CD14-positive monocyte (primary cell): ENCODE data around the gene CFLAR. TPM values are rescaled to one million over a fixed set of nuclear protein-coding genes. Genes with fewer than 3 reads are reported as not detected.

Experiments used
- DNase-seq, 3 donors: peaks; one replicate each; pipeline ENCODE4 v3.0.0-alpha.2; 2011 to 2022
- H2AFZ ChIP-seq: 2 replicates; pipeline ENCODE4 v1.6.0; 2012; ENCODE audit warnings: mild to moderate bottlenecking, low read depth, low read length, inconsistent platforms; ENCODE audit not compliant: insufficient read depth, poor library complexity, severe bottlenecking
- H3K27ac ChIP-seq, 2 donors: 1 replicate in 1 of 2; 2 replicates in 1 of 2; pipeline ENCODE4 v1.5.1; 2012 to 2013; ENCODE audit warnings: low read length in 2 of 2, control low read depth in 1 of 2, inconsistent platforms in 1 of 2, low read depth in 1 of 2, mild to moderate bottlenecking in 1 of 2
- H3K27me3 ChIP-seq, 2 donors: one replicate each; pipeline versions ENCODE4 v1.6.0 to v1.6.1; 2011 to 2013; ENCODE audit warnings: low read length in 2 of 2; ENCODE audit not compliant: control insufficient read depth in 2 of 2, insufficient read depth in 2 of 2
- H3K36me3 ChIP-seq, 2 donors: replicated peaks in 1 of 2; 1 replicate in 1 of 2; 2 replicates in 1 of 2; pipeline versions ENCODE4 v1.5.1 to v1.6.1; 2012 to 2013; ENCODE audit warnings: low read length in 2 of 2, control low read depth in 1 of 2, inconsistent platforms in 1 of 2, mild to moderate bottlenecking in 1 of 2; ENCODE audit not compliant: insufficient read depth in 2 of 2, control insufficient read depth in 1 of 2
- H3K4me1 ChIP-seq, 2 donors: 1 replicate in 1 of 2; 2 replicates in 1 of 2; pipeline versions ENCODE4 v1.5.1 to v1.6.1; 2012 to 2013; ENCODE audit warnings: low read length in 2 of 2, control low read depth in 1 of 2, inconsistent platforms in 1 of 2, mild to moderate bottlenecking in 1 of 2, moderate library complexity in 1 of 2; ENCODE audit not compliant: insufficient read depth in 2 of 2, control insufficient read depth in 1 of 2
- H3K4me2 ChIP-seq: replicated peaks from 2 replicates; pipeline ENCODE3; 2012; ENCODE audit warnings: low read length, moderate library complexity, mild to moderate bottlenecking; ENCODE audit not compliant: poor library complexity, severe bottlenecking; ENCODE audit errors: extremely low read depth
- H3K4me3 ChIP-seq, 3 experiments: fragments of 200-600 bp in 1 of 3; sonication (generic) in 1 of 3; replicated peaks in 1 of 3; 1 replicate in 2 of 3; 2 replicates in 1 of 3; pipeline ENCODE4 v1.5.1; 2011 to 2013; ENCODE audit warnings: low read length in 3 of 3, mild to moderate bottlenecking in 3 of 3, control low read depth in 2 of 3, low read depth in 2 of 3, inconsistent platforms in 1 of 3, moderate library complexity in 1 of 3
- H3K79me2 ChIP-seq: 2 replicates; pipeline ENCODE4 v1.6.0; 2012; ENCODE audit warnings: mild to moderate bottlenecking, control low read depth, inconsistent platforms, low read length, moderate library complexity; ENCODE audit not compliant: insufficient read depth
- H3K9ac ChIP-seq: 2 replicates; pipeline ENCODE4 v1.6.0; 2017; ENCODE audit warnings: low read length, mild to moderate bottlenecking; ENCODE audit not compliant: insufficient read depth, poor library complexity, severe bottlenecking
- H3K9me3 ChIP-seq, 2 donors: replicated peaks in 1 of 2; 1 replicate in 1 of 2; 2 replicates in 1 of 2; pipeline versions ENCODE4 v1.5.1 to v1.6.1; 2012 to 2013; ENCODE audit warnings: low read length in 2 of 2, control low read depth in 1 of 2; ENCODE audit not compliant: control insufficient read depth in 1 of 2, insufficient read depth in 1 of 2
- H4K20me1 ChIP-seq: 2 replicates; pipeline ENCODE4 v1.6.0; 2012; ENCODE audit warnings: mild to moderate bottlenecking, low read length, control low read depth, moderate library complexity; ENCODE audit not compliant: insufficient read depth
- H3K27ac Mint-ChIP-seq, 7 donors: one replicate each; pipeline ENCODE4 v1.8.0; 2020; ENCODE audit warnings: mild to moderate bottlenecking in 7 of 7, mixed read lengths in 7 of 7, moderate library complexity in 6 of 7, inconsistent platforms in 2 of 7
- H3K27me3 Mint-ChIP-seq, 3 donors: one replicate each; pipeline ENCODE4 v1.8.0; 2021 to 2022; ENCODE audit warnings: low read depth in 3 of 3, mild to moderate bottlenecking in 3 of 3, mixed read lengths in 3 of 3, moderate library complexity in 3 of 3, inconsistent platforms in 1 of 3
- H3K36me3 Mint-ChIP-seq, 2 donors: one replicate each; pipeline ENCODE4 v1.8.0; 2020; ENCODE audit warnings: mixed read lengths in 2 of 2, inconsistent platforms in 1 of 2, mild to moderate bottlenecking in 1 of 2
- H3K4me1 Mint-ChIP-seq: one replicate; pipeline ENCODE4 v1.8.0; 2020; ENCODE audit warnings: mild to moderate bottlenecking, mixed read lengths
- H3K4me3 Mint-ChIP-seq, 2 donors: one replicate each; pipeline ENCODE4 v1.8.0; 2020; ENCODE audit warnings: mild to moderate bottlenecking in 2 of 2, mixed read lengths in 2 of 2, moderate library complexity in 1 of 2
- H3K9me3 Mint-ChIP-seq, 7 donors: one replicate each; pipeline ENCODE4 v1.8.0; 2020 to 2022; ENCODE audit warnings: mixed read lengths in 7 of 7, mild to moderate bottlenecking in 6 of 7, moderate library complexity in 6 of 7, inconsistent platforms in 2 of 7
- WGBS: methylation state at CpG from one replicate; pipeline ENCODE4 v1.1.5; 2013; ENCODE audit warnings: missing lambda C conversion rate; ENCODE audit not compliant: insufficient coverage; 5-methylcytosine and 5-hydroxymethylcytosine counted together
- intact Hi-C, 2 donors: fragments of 100-400 bp; cut with micrococcal nuclease; formaldehyde crosslinking; loops; one replicate each; pipeline versions ENCODE4 v1.15.0 to v1.15.1; 2023
- polyA plus RNA-seq, 3 donors: library from polyadenylated mRNA; depleted of rRNA in 1 of 3; unstranded in 2 of 3; stranded (reverse) in 1 of 3; fragments of 300-500 nt in 2 of 3; fragments of >200 nt in 1 of 3; fragmentation: Illumina TruSeq in 2 of 3; gene quantifications; 1 replicate in 2 of 3; 2 replicates in 1 of 3; pipeline ENCODE4 v1.2.3, GENCODE V29; 2012 to 2021
- TF ChIP-seq, protein P1 (sequence below): fragments of 200-600 bp; IDR thresholded peaks from one replicate; pipeline ENCODE4 v1.8.0; 2022; ENCODE audit warnings: antibody characterized with exemption, mild to moderate bottlenecking

The CFLAR gene
- polyA plus RNA-seq, 3 donors = 79.4 to 149 (median 79.5) TPM

DNA sequence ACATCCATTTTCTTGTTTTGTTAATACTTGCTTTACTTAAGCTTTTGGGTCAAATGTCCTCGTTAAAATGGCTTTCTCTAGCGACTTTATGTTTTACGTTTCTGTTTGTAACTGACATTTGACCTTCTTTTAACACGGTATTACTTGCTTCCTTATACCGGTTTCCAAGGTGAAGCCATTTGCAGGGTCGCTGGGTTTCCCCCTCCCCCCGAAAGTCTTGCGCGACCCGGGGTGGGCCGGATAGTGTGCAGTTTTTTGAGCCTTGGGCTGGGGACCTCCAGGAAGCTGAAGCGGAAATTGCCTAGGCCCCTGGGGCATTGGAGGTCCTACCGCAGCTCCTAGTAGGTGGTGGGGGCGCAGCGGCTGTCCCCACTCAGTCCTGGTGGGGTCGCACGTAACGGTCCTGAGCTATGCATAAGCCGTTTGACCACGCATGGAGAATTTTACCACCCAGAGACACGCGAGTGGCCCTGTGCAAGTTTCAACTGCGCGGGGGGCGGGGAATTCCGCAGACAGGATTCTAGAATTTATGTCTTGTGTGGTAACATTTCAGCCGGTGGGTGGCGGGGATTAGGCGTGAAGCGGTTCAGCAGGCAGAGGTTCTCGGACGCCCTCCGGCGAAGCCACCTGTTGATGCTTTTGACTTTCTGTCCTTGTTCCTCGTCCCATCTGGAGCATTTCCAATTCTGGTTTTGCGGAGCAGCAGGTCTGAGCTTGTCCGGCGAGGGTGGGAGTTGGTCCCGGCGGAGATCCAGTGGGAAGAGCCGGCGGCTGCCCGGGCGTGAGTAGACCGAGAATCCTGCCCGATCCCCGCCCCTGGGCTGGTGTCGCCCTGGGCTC, 2.4 kb downstream of the CFLAR start:
- peak; percentile 67 to 88 (median 68) for DNase-seq
- no peaks in the 10 kb centered on the region for H3K9me3 ChIP-seq
- H3K4me3 ChIP-seq = peak overlapping the region; percentile 77 to 99 (median 83)
- no peaks in the 10 kb centered on the region for H3K27me3 ChIP-seq
- peaks cover 94% of the 10 kb centered on the region for H3K79me2 ChIP-seq
- peaks cover 43% of the 10 kb centered on the region for H3K4me1 Mint-ChIP-seq
- under 1% methylated on average over 37 of the region's 48 CpGs for WGBS
- H4K20me1 ChIP-seq = peaks cover 51% of the 10 kb centered on the region
- H2AFZ ChIP-seq = peak overlapping the region; percentile 51
- peak overlapping the region; percentile 97 for H3K9ac ChIP-seq
- peaks cover 0 to 2% (median 0%) of the 10 kb centered on the region in 7 donors for H3K9me3 Mint-ChIP-seq
- peak overlapping the region; percentile 96 for H3K4me2 ChIP-seq
- peaks cover 0 to 4% (median 1%) of the 10 kb centered on the region in 3 donors for H3K27me3 Mint-ChIP-seq
- peak overlapping the region; percentile 96 to 99 for H3K27ac ChIP-seq
- H3K36me3 Mint-ChIP-seq = peaks cover 22 to 30% of the 10 kb centered on the region in 2 donors
- TF ChIP-seq, protein P1, sequence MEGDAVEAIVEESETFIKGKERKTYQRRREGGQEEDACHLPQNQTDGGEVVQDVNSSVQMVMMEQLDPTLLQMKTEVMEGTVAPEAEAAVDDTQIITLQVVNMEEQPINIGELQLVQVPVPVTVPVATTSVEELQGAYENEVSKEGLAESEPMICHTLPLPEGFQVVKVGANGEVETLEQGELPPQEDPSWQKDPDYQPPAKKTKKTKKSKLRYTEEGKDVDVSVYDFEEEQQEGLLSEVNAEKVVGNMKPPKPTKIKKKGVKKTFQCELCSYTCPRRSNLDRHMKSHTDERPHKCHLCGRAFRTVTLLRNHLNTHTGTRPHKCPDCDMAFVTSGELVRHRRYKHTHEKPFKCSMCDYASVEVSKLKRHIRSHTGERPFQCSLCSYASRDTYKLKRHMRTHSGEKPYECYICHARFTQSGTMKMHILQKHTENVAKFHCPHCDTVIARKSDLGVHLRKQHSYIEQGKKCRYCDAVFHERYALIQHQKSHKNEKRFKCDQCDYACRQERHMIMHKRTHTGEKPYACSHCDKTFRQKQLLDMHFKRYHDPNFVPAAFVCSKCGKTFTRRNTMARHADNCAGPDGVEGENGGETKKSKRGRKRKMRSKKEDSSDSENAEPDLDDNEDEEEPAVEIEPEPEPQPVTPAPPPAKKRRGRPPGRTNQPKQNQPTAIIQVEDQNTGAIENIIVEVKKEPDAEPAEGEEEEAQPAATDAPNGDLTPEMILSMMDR = peak; percentile 35
- H3K4me3 Mint-ChIP-seq = peak overlapping the region; percentile 97 to 99
- intact Hi-C loops = loop anchor here (2.0 to 5.0 kb wide), 3 partner anchors 39 to 156 kb away; partner anchors contain the start of gene ORC2 (in 1 of the 2)
- peaks cover 4 to 14% of the 10 kb centered on the region in 2 donors for H3K36me3 ChIP-seq
- H3K4me1 ChIP-seq = peaks cover 40 to 63% of the 10 kb centered on the region in 2 donors
- peak overlapping the region; percentile 93 to 99 (median 99) for H3K27ac Mint-ChIP-seq

DNA sequence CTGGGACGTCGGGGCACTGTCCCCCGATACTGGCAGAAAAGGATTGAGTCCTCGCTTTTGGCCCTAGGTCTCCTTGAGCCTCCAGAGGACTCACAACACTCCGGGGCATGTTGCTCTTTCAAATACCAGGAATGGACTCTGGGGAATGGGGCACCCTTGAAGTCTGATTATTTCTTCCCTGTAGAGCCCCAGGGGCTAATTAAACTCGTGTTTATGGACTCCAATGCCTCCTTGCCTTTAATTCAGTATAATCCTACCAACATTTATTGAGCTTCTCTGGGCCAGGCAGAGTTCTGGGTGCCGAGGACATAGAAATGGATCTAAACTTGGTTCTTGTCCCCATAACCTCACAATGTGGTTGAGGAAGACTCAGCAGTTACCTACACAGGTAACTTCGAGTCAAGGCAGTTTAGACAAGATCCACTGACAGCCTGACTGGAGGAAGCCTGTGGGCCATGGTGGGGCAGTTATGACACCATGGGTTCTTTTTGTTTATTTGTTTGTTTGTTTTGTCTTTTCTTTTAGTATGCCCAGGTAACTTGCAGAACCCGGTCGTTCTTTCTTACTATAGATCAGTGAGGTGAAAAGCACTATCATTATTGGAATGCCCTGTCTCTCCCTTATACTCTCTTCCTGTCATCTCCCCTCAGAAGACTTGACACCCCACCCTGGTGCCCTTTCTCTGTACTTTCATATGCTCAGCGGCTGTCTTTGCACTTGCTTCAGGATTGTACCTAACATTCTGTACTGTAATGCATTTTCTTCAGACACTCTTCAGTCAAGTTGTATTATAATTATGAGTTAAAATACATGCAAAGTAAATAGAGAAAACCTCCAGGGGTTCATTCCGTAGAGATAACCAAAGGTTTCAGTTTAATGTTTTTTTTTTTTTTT, 3.2 kb downstream of the CFLAR start:
- H3K9me3 ChIP-seq = no peaks in the 10 kb centered on the region
- peaks cover 4 to 14% of the 10 kb centered on the region in 2 donors for H3K36me3 ChIP-seq
- H3K27ac ChIP-seq = peak overlapping the region; percentile 96 to 99
- peaks cover 60% of the 10 kb centered on the region for H4K20me1 ChIP-seq
- peak overlapping the region; percentile 96 for H3K4me2 ChIP-seq
- Mint-ChIP-seq H3K36me3 (peaks cover 26 to 38% of the 10 kb centered on the region in 2 donors), H3K4me3 (peak overlapping the region; percentile 97 to 99), H3K27me3 (peaks cover 0 to 4% (median 1%) of the 10 kb centered on the region in 3 donors), H3K27ac (peak overlapping the region; percentile 93 to 99 (median 99)), H3K9me3 (peaks cover 0 to 2% (median 0%) of the 10 kb centered on the region in 7 donors), H3K4me1 (peaks cover 48% of the 10 kb centered on the region)
- TF ChIP-seq, protein P1 = no peak
- no peaks in the 10 kb centered on the region for H3K27me3 ChIP-seq
- WGBS = 0% methylated on average over 5 of the region's 12 CpGs
- peak overlapping the region; percentile 51 for H2AFZ ChIP-seq
- intact Hi-C loops = loop anchor here (2.0 to 5.0 kb wide), 3 partner anchors 38 to 157 kb away; partner anchors contain the start of gene ORC2 (in 1 of the 2)
- H3K4me3 ChIP-seq = peak overlapping the region; percentile 77 to 99 (median 83)
- no peak for DNase-seq
- H3K9ac ChIP-seq = peak overlapping the region; percentile 97
- peaks cover 49 to 66% of the 10 kb centered on the region in 2 donors for H3K4me1 ChIP-seq
- H3K79me2 ChIP-seq = peaks cover 100% of the 10 kb centered on the region
